Measurements from ENCODE around the gene RNF149.
"Not testable (repeated sequence)": the region's sequence is repeated elsewhere in the genome, so short reads cannot be mapped to it uniquely, and the experiment has no call there.

RNF149 gene, protein sequence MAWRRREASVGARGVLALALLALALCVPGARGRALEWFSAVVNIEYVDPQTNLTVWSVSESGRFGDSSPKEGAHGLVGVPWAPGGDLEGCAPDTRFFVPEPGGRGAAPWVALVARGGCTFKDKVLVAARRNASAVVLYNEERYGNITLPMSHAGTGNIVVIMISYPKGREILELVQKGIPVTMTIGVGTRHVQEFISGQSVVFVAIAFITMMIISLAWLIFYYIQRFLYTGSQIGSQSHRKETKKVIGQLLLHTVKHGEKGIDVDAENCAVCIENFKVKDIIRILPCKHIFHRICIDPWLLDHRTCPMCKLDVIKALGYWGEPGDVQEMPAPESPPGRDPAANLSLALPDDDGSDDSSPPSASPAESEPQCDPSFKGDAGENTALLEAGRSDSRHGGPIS

DNA sequence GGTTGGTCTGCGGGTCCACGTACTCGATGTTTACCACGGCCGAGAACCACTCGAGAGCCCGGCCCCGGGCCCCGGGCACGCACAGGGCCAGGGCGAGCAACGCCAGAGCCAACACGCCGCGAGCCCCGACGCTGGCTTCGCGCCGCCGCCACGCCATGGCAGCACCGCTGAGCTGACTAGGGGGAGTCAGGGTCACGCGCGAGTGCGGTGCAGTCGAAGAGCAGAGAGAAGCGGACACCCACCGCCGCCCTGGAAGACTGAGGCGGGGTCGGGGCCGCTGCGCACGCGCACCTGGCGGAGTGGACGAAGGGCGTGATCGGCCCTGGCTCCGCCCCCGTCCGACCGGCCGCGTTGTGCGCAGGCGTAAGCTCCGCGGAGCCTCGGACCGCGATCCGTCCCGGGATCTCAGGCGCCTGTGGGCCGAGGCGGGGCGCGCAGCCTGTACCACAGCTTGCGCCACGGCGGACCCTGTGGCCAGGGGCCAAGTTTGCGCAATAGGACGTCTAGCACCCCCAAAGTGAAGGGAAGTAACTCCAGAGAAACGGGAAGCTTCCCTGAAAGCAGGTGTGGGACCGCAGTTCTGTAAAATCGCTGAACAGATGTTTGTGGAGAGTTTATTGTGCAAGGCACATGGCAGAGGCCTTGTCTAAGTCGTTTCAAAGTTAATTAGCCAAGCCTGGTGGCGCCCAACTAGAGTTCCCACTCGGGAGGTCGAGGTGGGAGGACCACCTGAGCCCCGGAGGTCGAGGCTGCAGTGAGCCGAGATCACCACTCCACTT, at the start of gene RNF149:
Gene RNF149, minus strand, starts transcription at position 270 of the 779 bp plus-strand sequence. Its CDS starts 113 bp downstream, at position 157.
- DNase-seq (ENCODE audit: low read depth in 4 of 4, low spot score in 1 of 4): peak; percentile 80 to 90 (median 85)

DNA sequence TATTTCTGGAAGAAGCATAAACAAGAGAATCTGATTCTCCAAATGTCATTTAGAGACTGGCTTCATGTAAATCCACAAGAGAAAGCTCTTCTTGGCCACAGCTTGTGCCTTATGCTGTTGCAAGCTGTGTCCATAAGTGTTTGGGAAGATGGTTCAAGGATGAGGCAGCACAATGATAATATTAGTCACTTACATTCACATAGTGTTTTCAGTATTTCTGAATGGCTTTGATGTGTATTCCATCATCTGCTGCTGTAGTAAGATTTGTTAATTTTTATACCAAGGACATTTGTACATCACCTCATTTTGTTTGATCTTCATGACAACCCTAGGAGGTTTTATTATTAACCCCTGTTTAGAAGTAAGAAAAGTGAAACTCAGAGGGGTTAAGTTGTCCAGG, 48.9 kb upstream of the RNF149 start:
- DNase-seq (ENCODE audit: low read depth in 4 of 4, low spot score in 1 of 4): no peak

DNA sequence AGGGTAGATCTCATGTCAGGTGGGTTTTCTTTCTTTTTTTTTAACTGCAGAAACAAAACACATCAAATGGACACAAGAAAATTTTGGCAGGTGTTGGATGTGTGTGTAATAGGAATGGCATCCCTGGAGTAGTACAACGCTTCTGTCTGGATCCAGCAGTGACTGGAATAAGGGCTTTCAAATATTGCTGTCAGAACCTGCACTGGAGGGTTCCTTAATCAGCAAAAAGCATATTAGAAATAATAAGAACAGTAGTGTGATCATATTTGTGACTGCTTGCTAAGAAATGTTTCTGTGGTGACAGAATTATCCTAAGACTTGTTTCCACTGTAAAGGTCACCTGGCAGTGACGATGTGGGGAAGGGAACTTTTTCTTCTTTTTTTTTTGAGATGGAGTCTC, 48.0 kb upstream of the RNF149 start:
- no peak for DNase-seq (ENCODE audit: low read depth in 4 of 4, low spot score in 1 of 4)

DNA sequence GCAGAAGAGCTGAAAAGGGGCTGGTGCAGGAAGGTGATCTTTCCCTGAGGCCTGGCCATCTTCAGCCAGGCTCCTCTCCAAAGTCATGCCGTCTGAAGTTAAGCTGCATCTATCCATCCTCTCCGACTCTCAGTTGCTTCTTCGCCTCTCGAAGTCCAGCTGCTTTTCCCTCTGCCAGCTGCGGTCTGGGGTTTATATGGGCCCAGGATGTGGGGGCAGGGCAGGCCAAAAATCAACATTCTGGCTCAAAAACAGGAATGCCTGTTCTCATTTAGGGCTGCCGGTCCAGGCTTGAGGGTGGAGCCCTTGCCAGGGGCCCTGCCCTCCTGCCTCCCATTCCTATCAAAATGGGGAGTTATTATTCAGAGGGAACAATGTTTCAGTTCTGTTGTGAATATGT, 47.6 kb upstream of the RNF149 start:
- DNase-seq (ENCODE audit: low read depth in 4 of 4, low spot score in 1 of 4): no peak

DNA sequence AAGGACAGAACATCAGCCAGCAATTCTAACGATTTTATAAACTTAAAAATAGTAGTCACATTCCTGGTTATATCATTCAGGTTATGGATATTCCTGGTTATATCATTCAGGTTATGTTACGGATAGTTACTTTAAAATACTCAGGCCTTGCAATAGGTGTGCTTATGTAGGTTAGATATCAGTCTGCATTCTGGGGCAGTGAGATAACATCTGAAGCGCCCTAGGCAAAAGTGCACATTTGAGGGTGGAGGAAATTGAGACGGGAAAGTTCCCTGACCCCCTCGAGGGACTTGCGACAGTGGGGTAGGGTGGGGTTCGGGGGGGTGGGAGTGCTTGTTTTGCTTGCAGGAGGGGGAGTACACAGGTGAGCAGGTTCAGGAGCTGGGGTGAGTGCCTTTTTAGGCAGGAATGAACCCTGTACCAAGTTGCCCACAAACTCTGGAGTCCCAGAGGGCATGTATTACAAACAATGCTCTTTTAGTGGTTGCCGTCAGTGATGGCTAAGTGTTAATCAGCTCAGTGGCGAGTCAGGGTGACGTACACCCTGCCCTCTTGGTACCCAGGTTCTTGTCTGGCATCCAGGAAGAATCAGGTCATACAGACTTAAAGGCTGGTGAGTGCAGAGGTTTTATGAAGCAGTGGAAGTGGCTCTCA, 47.0 kb upstream of the RNF149 start:
- no peak for DNase-seq (ENCODE audit: low read depth in 4 of 4, low spot score in 1 of 4)

DNA sequence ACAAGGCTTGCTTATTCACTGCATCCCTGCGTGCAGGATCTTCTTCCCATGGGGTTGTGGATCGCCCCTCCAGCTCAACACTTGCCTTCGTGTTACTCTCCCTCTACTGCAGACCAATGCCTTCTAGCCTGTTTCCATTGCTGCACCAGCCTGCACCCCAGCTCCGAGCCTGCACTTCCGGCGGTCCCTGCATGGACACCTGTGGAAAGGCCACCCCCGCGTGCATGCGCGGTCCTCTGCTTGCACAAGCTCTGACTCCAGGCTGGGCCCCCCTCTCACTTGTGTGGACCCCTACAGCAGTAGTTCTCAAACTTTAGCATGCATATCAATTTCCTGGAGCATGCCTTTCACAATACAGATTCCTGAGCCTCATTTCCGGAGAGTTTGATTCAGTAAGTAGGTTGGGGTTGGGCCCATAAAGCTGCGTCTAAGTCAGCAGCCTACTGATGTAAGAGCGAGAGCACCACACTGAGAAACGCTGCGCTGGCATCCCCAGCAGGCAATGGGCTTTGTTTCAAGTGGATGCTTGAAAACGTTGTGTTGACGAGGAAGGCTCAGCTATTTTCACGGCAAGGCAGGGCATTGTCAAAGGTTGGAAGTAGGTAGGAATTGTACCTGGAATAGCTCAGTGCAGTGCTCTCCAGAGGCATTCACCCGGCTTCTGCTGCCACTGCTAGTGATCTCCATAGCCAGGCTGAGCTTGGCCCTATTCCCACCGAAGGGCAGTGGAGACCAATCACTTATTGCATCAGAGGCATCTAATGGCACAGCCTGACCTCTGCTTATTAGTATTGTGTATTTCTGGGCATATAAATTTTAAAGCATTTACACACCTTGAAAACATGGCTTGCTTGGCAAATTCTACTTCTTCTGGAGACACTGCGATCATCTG, 46.2 kb upstream of the RNF149 start:
- DNase-seq (ENCODE audit: low read depth in 4 of 4, low spot score in 1 of 4): no peak

DNA sequence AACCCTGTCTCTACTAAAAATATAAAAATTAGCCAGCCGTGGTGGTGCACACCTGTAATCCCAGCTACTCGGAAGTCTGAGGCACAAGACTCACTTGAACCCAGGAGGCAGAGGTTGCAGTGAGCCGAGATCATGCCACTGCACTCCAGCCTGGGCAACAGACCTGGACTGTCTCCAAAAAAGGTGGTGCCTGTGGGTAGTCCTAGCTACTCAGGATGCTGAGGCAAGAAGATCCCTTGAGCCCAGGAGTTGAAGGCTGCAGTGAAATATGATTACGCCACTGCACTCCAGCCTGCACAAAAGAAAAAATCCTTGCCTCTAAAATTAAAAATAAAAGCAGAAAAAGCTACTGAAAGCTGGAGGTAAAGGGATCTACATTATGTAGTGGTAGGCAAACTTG, 44.1 kb upstream of the RNF149 start:
- not testable (repeated sequence) for DNase-seq (ENCODE audit: low read depth in 4 of 4, low spot score in 1 of 4)

DNA sequence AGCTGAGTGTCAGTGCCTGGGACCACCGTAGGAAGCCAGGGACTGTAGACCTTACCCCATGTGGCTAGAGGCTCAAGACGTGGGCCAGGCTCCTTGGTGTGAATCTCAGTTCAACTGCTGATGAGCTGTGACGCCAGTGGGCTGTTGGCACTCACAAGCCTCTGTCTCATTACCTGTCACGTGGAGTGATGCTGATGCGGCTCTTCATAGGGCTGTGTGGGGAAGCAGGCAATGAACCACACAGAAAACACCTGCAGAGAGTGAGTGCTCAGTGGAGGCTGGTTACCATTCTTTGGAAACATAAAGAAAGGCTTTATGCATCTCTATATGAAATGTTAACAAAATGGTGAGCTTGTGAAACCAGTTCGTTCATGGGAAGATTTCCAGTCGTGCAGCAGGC, 42.7 kb upstream of the RNF149 start:
- DNase-seq (ENCODE audit: low read depth in 4 of 4, low spot score in 1 of 4): no peak

DNA sequence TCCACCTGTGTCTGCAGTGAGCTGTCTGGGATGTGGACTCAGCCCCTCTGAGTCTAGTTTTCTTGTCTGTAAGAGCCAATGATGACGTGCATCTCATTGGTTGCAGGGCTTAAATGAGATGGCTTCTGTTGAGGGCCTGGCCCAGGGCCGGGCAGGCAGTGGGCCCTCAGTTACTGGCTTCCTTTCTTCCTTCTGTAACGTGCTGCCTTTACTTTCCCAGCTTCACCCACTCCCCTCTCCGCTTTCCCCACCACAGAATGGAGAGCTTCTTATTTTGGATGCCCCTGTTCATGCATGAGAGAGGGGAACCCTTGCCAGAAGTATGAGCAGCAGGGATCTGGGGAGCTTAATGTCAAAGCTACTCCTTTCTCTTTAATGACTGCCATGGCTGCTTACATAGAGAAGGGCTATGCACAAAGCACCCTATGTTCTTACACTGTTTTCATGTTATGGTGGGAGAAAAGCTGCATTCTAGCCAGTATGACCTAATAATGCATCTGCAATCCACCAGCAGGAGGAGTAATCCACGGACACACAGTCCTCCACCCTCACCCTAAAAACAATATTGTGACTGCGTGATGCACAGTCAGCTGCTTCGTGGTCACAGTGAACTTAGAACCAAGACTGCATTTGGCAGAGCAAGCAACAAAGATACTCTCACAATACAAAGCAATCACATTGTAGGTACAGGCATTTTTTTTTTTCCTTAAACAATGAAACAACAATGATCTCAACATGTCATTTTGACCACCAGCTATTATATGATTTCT, 41.6 kb upstream of the RNF149 start:
- no peak for DNase-seq (ENCODE audit: low read depth in 4 of 4, low spot score in 1 of 4)

DNA sequence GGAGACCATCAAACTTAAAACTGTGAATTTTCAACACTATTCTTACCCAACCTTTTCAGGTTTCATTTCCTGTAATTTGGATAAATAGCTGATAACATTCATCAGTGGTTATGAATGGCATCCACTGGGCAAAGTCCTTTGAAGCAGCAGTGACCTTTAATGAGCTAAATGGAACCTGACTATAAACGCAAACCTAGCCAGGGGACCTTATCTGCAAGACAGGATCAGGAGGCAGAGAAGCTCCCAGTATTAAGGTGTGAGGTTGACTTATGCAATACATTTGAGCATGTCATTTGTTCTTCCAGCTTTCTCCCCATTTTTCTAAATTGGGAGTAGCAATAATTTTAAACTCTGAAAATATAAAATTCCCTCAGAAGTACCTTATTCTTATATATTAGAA, 40.4 kb upstream of the RNF149 start:
- DNase-seq (ENCODE audit: low read depth in 4 of 4, low spot score in 1 of 4): no peak

DNA sequence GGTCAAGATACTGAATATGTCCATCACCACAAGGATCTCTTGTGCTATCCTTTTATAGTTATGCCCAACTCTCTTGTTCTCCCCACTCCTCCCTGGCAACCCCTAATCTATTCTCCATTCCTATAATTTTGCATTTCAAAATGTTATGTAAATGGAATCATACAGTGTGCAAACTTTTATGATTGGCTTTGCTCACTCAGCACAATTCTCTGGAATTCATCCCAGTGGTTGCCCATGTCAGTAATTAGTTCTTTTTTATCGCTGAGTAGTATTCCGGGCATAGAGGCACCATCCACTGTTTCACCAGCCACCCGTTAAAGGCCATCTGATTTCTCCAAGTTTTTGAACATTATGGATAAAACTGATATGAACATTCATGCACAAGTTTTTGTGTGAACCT, 38.4 kb upstream of the RNF149 start:
- DNase-seq (ENCODE audit: low read depth in 4 of 4, low spot score in 1 of 4): no peak

DNA sequence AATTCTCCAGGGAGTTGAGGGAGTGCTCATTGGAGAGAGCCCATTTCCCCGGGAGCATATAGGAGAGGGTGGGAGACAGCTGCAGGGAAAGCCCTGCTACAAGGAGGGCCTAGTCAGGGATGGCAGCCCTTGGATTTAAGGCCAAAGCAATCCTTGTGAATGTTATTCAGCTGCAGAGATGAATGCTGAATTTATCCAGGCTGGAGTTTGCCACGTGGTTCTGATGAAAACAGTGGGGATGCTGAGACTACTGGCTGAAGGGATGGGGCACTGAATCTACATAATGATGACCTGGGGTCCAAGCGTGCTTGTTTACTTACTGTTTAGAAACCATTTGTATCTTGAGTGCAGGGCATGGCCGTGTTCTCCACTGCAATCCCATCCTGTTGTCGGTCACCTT, 35.6 kb upstream of the RNF149 start:
- no peak for DNase-seq (ENCODE audit: low read depth in 4 of 4, low spot score in 1 of 4)

DNA sequence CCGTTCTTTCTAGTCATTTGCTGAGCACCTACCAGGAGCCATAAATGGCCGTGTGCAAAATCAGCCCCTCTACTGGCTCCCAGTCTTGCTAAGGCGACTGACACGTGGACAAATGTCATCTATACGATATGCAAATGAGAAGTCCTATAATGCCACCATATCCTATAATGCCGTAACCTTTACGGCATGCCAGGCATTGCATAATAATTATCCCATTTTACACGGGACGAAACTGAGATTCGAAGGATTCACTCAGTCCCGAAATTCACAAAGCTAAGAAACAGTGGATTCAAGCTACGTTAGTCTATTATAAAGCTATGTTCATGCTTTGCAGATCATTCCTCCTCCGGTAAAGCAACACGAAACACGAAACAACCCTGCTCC, 34.1 kb upstream of the RNF149 start:
- DNase-seq (ENCODE audit: low read depth in 4 of 4, low spot score in 1 of 4): no peak

DNA sequence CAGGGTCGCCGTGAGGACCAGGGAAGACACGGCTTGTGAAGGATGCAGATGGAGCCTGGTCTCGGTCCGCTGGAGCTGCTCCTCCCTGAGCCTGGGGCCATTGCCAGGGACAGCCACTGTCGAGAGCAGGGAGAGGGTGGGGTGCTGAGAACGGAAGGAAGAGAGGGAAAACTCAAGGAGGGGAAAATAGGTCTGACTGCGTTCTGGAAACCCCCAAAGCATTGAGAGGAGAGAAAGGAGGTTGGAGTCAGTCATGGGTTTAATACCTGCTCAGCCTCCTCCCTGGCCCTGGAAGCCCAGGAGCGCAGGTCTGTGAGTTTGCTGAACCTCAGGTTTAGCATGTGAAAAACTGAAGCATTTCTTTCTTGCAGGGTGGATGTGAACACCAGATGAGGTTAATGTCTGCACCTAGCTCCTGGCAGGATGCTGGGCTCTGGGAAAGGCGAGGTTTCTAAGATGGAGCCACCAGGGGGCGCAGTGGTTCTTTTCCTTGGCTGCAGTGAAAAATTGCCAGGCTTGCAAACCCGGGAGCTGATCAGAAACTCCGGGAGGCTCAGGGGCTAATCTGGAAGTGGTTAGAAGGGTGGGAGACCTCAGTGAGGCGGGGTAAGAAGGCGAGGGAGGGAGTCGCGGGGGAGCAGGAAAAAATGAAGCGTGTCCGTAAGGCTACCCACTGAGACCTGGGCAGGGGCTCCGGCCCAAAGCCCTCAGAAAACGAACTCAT, 33.6 kb upstream of the RNF149 start:
- DNase-seq (ENCODE audit: low read depth in 4 of 4, low spot score in 1 of 4): peak; percentile 65 to 75 (median 66)

DNA sequence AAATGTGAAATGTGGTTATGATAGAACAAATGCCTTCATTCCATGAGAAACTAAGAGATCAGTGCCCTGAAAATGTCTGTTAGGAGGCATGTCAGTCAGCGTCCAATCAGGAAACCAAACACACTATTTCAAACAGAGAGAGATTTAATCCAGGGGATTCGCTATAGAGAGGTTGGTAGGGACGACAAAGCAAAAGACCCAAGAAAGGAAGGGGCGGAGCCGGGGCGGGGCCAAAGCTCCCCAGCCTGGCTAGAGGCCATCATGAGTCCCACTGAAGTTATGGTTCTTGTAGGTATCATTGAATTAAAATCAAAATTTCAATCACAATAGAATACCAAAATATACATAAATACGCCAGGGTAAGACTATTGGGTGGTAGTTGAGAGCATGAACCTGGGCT, 32.9 kb upstream of the RNF149 start:
- peak in 1 of 4 experiments; percentile 31 for DNase-seq (ENCODE audit: low read depth in 4 of 4, low spot score in 1 of 4)

DNA sequence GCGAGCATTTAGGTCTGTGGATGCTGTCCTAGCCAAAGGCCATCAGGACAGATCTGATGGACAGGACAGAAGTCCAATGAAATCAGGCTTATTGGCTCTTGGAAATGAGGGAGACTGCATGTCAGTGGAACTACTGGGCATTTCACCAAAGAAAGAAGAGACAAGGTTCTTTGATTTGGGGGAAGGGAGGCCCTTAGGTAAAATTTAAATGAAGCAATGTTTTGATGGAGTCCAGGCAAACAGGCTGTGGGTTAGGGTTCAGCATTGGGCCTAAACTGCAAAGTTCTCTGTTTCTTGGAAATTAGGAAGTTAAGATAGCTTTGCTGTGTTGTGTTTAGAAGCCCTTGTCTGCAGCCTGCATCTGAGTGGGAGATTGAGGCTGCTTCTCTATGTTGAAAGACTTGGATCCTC, 31.6 kb upstream of the RNF149 start:
- no peak for DNase-seq (ENCODE audit: low read depth in 4 of 4, low spot score in 1 of 4)

DNA sequence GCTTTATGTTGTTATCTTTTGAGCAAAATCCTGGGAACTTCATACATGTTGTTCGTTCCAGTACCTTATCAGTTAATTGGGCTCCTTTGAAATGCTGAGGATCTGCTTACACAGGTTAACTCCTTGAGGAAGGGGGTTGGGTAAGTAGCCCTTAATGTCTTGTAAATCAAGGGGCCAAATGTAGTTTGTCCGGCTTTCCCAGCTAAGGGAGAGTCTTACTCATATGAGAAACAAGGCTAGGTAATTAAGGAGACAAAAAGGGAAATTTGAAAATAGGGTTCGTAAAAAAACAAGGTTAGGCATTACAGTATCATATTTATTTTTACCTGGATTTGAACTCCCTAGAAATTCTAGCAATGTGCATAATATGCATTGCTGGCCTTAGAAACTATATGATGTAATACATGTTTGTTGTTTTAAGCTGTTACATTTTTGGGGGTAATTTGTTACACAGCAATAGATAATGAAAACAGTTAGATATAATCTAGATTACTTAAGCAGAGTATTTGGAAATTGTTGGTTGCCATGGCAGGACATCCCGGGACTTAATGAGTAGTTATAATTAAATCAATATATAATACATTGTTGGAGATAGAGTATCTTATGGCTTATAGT, 30.9 kb upstream of the RNF149 start:
- no peak for DNase-seq (ENCODE audit: low read depth in 4 of 4, low spot score in 1 of 4)

DNA sequence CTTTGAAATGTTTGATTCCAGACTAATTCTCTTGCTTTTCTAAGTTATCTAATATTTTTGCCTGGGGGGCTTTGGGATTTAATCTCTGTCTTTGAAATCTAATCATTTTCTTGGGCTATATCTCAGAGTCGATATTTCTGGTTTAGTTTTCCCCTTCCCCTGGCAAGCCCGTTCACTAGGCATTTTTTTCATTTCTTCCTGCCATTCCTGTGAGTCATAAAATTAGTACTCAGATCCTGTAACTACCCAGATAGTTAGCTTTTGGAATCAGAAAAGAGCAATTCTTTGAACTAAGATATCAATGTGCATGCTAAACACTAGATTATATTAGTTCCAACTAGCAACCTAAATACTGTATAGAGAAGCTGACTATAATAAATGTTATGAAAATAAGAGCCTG, 29.4 kb upstream of the RNF149 start:
- DNase-seq (ENCODE audit: low read depth in 4 of 4, low spot score in 1 of 4): no peak
